ENCODE results near the gene TRPM2.

Gene TRPM2

GRCh38 chr21:44331209-44331608, 22.2 kb upstream of the TRPM2 start:
- no peaks in the 10 kb centered on the region for H3K4me1 ChIP-seq (ENCODE audit: control insufficient read depth, low read depth, low read length)
- no peak overlapping the region for H3K4me3 ChIP-seq (ENCODE audit: low read length)
- no peaks in the 10 kb centered on the region for H3K9me3 ChIP-seq (ENCODE audit: control insufficient read depth, low read depth, low read length)
- no peak overlapping the region for H3K27ac ChIP-seq (ENCODE audit: low read length)
- no peak overlapping the region for H3K9ac ChIP-seq (ENCODE audit: low read length)
- H3K27me3 ChIP-seq (ENCODE audit: control insufficient read depth, insufficient read depth, low read length): no peaks in the 10 kb centered on the region
- H3K36me3 ChIP-seq (ENCODE audit: control insufficient read depth, low read depth, low read length): no peaks in the 10 kb centered on the region

GRCh38 chr21:44331650-44332307, 21.6 kb upstream of the TRPM2 start:
- Histone ChIP-seq H3K36me3 (ENCODE audit: control insufficient read depth, low read depth, low read length) (no peaks in the 10 kb centered on the region), H3K9me3 (ENCODE audit: control insufficient read depth, low read depth, low read length) (no peaks in the 10 kb centered on the region), H3K27me3 (ENCODE audit: control insufficient read depth, insufficient read depth, low read length) (no peaks in the 10 kb centered on the region), H3K9ac (ENCODE audit: low read length) (no peak overlapping the region), H3K27ac (ENCODE audit: low read length) (no peak overlapping the region), H3K4me1 (ENCODE audit: control insufficient read depth, low read depth, low read length) (no peaks in the 10 kb centered on the region), H3K4me3 (ENCODE audit: low read length) (no peak overlapping the region)

- Histone ChIP-seq H3K27me3 (ENCODE audit: control insufficient read depth, insufficient read depth, low read length) (no peaks in the 10 kb centered on the region), H3K36me3 (ENCODE audit: control insufficient read depth, low read depth, low read length) (no peaks in the 10 kb centered on the region), H3K9me3 (ENCODE audit: control insufficient read depth, low read depth, low read length) (no peaks in the 10 kb centered on the region), H3K9ac (ENCODE audit: low read length) (no peak overlapping the region), H3K27ac (ENCODE audit: low read length) (no peak overlapping the region), H3K4me3 (ENCODE audit: low read length) (no peak overlapping the region), H3K4me1 (ENCODE audit: control insufficient read depth, low read depth, low read length) (no peaks in the 10 kb centered on the region)
Observed at GRCh38 chr21:44332383-44332782, 21.0 kb upstream of the TRPM2 start.

- H3K27ac ChIP-seq (ENCODE audit: low read length): no peak overlapping the region
- no peaks in the 10 kb centered on the region for H3K27me3 ChIP-seq (ENCODE audit: control insufficient read depth, insufficient read depth, low read length)
- no peaks in the 10 kb centered on the region for H3K4me1 ChIP-seq (ENCODE audit: control insufficient read depth, low read depth, low read length)
- no peak overlapping the region for H3K4me3 ChIP-seq (ENCODE audit: low read length)
- no peaks in the 10 kb centered on the region for H3K36me3 ChIP-seq (ENCODE audit: control insufficient read depth, low read depth, low read length)
- no peak overlapping the region for H3K9ac ChIP-seq (ENCODE audit: low read length)
- no peaks in the 10 kb centered on the region for H3K9me3 ChIP-seq (ENCODE audit: control insufficient read depth, low read depth, low read length)
Observed at GRCh38 chr21:44332965-44333364, 20.5 kb upstream of the TRPM2 start.

GRCh38 chr21:44333509-44334328, 19.7 kb upstream of the TRPM2 start:
- no peaks in the 10 kb centered on the region for H3K27me3 ChIP-seq (ENCODE audit: control insufficient read depth, insufficient read depth, low read length)
- H3K27ac ChIP-seq (ENCODE audit: low read length): no peak overlapping the region
- no peak overlapping the region for H3K4me3 ChIP-seq (ENCODE audit: low read length)
- no peak overlapping the region for H3K9ac ChIP-seq (ENCODE audit: low read length)
- H3K4me1 ChIP-seq (ENCODE audit: control insufficient read depth, low read depth, low read length): no peaks in the 10 kb centered on the region
- H3K9me3 ChIP-seq (ENCODE audit: control insufficient read depth, low read depth, low read length): no peaks in the 10 kb centered on the region
- H3K36me3 ChIP-seq (ENCODE audit: control insufficient read depth, low read depth, low read length): no peaks in the 10 kb centered on the region

GRCh38 chr21:44334329-44335030, 18.9 kb upstream of the TRPM2 start:
- no peak overlapping the region for H3K9ac ChIP-seq (ENCODE audit: low read length)
- no peak overlapping the region for H3K27ac ChIP-seq (ENCODE audit: low read length)
- H3K27me3 ChIP-seq (ENCODE audit: control insufficient read depth, insufficient read depth, low read length): no peaks in the 10 kb centered on the region
- no peaks in the 10 kb centered on the region for H3K36me3 ChIP-seq (ENCODE audit: control insufficient read depth, low read depth, low read length)
- H3K9me3 ChIP-seq (ENCODE audit: control insufficient read depth, low read depth, low read length): no peaks in the 10 kb centered on the region
- no peak overlapping the region for H3K4me3 ChIP-seq (ENCODE audit: low read length)
- no peaks in the 10 kb centered on the region for H3K4me1 ChIP-seq (ENCODE audit: control insufficient read depth, low read depth, low read length)

- Histone ChIP-seq H3K36me3 (ENCODE audit: control insufficient read depth, low read depth, low read length) (no peaks in the 10 kb centered on the region), H3K9me3 (ENCODE audit: control insufficient read depth, low read depth, low read length) (no peaks in the 10 kb centered on the region), H3K4me1 (ENCODE audit: control insufficient read depth, low read depth, low read length) (peaks cover 4% of the 10 kb centered on the region), H3K4me3 (ENCODE audit: low read length) (no peak overlapping the region), H3K27ac (ENCODE audit: low read length) (no peak overlapping the region), H3K27me3 (ENCODE audit: control insufficient read depth, insufficient read depth, low read length) (no peaks in the 10 kb centered on the region), H3K9ac (ENCODE audit: low read length) (no peak overlapping the region)
Observed at GRCh38 chr21:44335266-44336059, 18.0 kb upstream of the TRPM2 start.

- Histone ChIP-seq H3K27ac (ENCODE audit: low read length) (no peak overlapping the region), H3K4me1 (ENCODE audit: control insufficient read depth, low read depth, low read length) (peaks cover 4% of the 10 kb centered on the region), H3K4me3 (ENCODE audit: low read length) (no peak overlapping the region), H3K27me3 (ENCODE audit: control insufficient read depth, insufficient read depth, low read length) (no peaks in the 10 kb centered on the region), H3K9me3 (ENCODE audit: control insufficient read depth, low read depth, low read length) (no peaks in the 10 kb centered on the region), H3K36me3 (ENCODE audit: control insufficient read depth, low read depth, low read length) (no peaks in the 10 kb centered on the region), H3K9ac (ENCODE audit: low read length) (no peak overlapping the region)
Observed at GRCh38 chr21:44337449-44337848, 16.0 kb upstream of the TRPM2 start.

GRCh38 chr21:44337941-44338895, 15.2 kb upstream of the TRPM2 start:
- H3K27ac ChIP-seq (ENCODE audit: low read length): no peak overlapping the region
- no peak overlapping the region for H3K9ac ChIP-seq (ENCODE audit: low read length)
- no peaks in the 10 kb centered on the region for H3K36me3 ChIP-seq (ENCODE audit: control insufficient read depth, low read depth, low read length)
- H3K9me3 ChIP-seq (ENCODE audit: control insufficient read depth, low read depth, low read length): no peaks in the 10 kb centered on the region
- H3K27me3 ChIP-seq (ENCODE audit: control insufficient read depth, insufficient read depth, low read length): no peaks in the 10 kb centered on the region
- peaks cover 4% of the 10 kb centered on the region for H3K4me1 ChIP-seq (ENCODE audit: control insufficient read depth, low read depth, low read length)
- peak overlapping the region; percentile 68 for H3K4me3 ChIP-seq (ENCODE audit: low read length)

- no peaks in the 10 kb centered on the region for H3K9me3 ChIP-seq (ENCODE audit: control insufficient read depth, low read depth, low read length)
- H3K27ac ChIP-seq (ENCODE audit: low read length): peak within 1 kb of the TSS; percentile 92
- peaks cover 4% of the 10 kb centered on the region for H3K4me1 ChIP-seq (ENCODE audit: control insufficient read depth, low read depth, low read length)
- H3K36me3 ChIP-seq (ENCODE audit: control insufficient read depth, low read depth, low read length): no peaks in the 10 kb centered on the region
- H3K27me3 ChIP-seq (ENCODE audit: control insufficient read depth, insufficient read depth, low read length): no peaks in the 10 kb centered on the region
- peak within 1 kb of the TSS; percentile 89 for H3K9ac ChIP-seq (ENCODE audit: low read length)
- H3K4me3 ChIP-seq (ENCODE audit: low read length): peak within 1 kb of the TSS; percentile 98
Observed at GRCh38 chr21:44338971-44339910, 14.2 kb upstream of the TRPM2 start, which contains the start of gene CFAP410. Gene CFAP410, minus strand, starts transcription at chr21:44339390. Its CDS starts 196 bp downstream, at chr21:44339194.
